Skeletal muscle tissue (tissue), 4 donors: ENCODE data around the gene NME3. TPM values are rescaled to one million over a fixed set of nuclear protein-coding genes. Genes with fewer than 3 reads are reported as not detected.

Source experiments
- H3K27ac ChIP-seq: one replicate; pipeline ENCODE4 v1.7.0; 2013; ENCODE audit warnings: mild to moderate bottlenecking, low read depth, low read length, inconsistent platforms
- H3K27me3 ChIP-seq, 3 donors: one replicate each; pipeline ENCODE4 v1.7.0; 2013; ENCODE audit warnings: low read length in 3 of 3; ENCODE audit not compliant: control insufficient read depth in 3 of 3, insufficient read depth in 3 of 3
- H3K36me3 ChIP-seq, 3 donors: one replicate each; pipeline ENCODE4 v1.7.0; 2013; ENCODE audit warnings: low read length in 3 of 3; ENCODE audit not compliant: control insufficient read depth in 3 of 3, insufficient read depth in 3 of 3
- H3K4me1 ChIP-seq, 3 donors: one replicate each; pipeline ENCODE4 v1.7.0; 2013; ENCODE audit warnings: low read length in 3 of 3, mild to moderate bottlenecking in 3 of 3; ENCODE audit not compliant: control insufficient read depth in 3 of 3, insufficient read depth in 3 of 3
- H3K4me3 ChIP-seq, 3 donors: one replicate each; pipeline ENCODE4 v1.7.0; 2013; ENCODE audit warnings: low read length in 3 of 3
- H3K9ac ChIP-seq, 3 donors: one replicate each; pipeline ENCODE4 v1.7.0; 2013; ENCODE audit warnings: low read length in 3 of 3, mild to moderate bottlenecking in 3 of 3, moderate library complexity in 2 of 3, low read depth in 1 of 3
- H3K9me3 ChIP-seq, 3 donors: one replicate each; pipeline ENCODE4 v1.7.0; 2013; ENCODE audit warnings: low read length in 3 of 3; ENCODE audit not compliant: control insufficient read depth in 3 of 3
- total RNA-seq: library from RNA; depleted of rRNA; stranded (reverse); fragments of >200 nt; gene quantifications from one replicate; pipeline ENCODE4 v1.2.3, GENCODE V29; 2014
- donor health status: Osteomylitis.

Gene NME3
- total RNA-seq, 1 donor from 2014 or later = 20.4 TPM

DNA sequence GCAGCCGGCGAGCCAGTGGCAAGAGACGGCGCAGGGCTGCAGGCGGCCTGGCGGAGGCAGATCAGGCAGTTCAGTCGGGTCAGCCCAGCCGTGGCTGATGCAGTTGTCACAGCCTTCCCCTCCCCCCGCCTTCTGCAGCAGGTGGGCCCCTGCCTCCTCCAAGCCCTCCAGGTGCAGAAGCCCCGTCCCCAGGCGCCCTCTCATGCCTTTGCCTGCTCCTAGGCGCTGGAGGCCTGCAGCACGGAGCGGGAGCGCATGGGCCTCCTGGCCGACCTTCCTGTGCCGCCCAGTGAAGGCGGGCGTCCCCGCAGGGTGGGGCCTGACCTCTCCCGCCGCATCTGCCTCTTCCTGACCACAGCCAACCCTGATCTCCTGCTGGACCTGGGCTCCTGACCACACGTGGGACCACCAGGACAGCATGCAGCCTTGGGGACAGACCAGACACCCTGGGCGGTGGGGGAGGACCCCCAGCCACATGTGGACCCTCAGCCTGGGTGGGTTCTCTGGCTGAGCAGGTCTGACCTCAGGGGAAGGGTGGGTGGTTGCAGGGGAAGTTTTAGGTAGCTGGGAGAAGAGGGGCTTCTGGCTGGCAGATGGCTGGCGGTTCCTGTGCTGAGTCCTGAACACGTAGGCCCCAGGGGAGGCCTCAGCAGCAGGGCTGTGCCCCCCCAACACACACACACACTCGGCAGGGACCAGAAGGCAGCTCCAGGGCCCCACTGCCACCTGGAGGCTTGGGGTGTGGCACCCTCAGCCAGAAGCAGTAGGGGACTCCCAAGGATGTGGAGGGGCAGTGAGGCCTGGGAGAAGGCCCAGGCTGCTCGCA lies 4.7 kb upstream of the NME3 start:
- peaks cover 33 to 57% (median 43%) of the 10 kb centered on the region in 3 donors for H3K4me1 ChIP-seq
- H3K27me3 ChIP-seq = no peaks in the 10 kb centered on the region
- H3K27ac ChIP-seq = no peak overlapping the region
- H3K9ac ChIP-seq = no peak overlapping the region
- H3K9me3 ChIP-seq = no peaks in the 10 kb centered on the region
- H3K36me3 ChIP-seq = peaks cover 34 to 57% (median 39%) of the 10 kb centered on the region in 3 donors
- no peak overlapping the region for H3K4me3 ChIP-seq

DNA sequence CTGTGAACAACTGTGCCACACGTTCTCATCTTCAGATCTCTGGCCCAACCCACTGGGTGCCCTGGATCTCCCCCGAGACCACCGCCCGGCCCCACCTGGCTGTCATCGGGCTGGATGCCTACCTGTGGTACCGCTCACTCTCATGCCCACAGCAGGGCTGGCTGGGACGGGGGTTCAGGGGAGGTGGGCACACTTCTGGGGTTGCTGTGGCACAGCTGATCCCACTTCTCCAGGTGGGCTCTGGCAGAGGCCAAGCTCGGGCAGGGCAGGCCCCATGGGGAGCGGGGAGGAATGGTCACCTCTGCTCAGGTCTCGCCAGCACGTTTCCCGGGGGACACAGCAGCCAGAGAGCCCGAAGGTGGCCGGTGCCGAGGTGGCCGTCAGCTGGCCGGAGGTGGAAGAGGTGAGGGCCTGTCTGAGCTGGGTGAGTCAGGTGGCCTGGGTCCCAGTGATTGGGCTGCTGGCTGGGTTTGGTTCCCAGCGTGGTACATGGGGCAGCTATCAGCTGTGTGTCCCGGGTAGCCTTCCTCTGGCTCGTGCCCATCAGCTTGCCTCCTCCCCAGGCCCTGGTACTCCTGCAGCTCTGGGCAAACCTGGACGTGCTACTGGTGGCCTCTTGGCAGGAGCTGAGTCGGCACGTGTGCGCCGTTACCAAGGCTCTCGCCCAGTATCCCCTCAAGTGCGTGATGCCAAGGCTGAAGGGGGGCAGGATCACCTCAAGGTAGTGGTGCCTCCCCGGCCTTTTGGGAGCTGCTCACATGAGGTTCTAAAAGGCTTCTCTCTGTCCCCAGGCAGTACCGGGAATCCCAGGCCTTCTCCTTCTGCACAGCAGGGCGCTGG lies 3.9 kb upstream of the NME3 start:
- H3K9ac ChIP-seq = peak overlapping the region in 2 of 3 donors; percentile 82 to 95
- no peaks in the 10 kb centered on the region for H3K27me3 ChIP-seq
- peaks cover 31 to 56% (median 40%) of the 10 kb centered on the region in 3 donors for H3K4me1 ChIP-seq
- H3K9me3 ChIP-seq = no peaks in the 10 kb centered on the region
- H3K36me3 ChIP-seq = peaks cover 26 to 50% (median 39%) of the 10 kb centered on the region in 3 donors
- H3K4me3 ChIP-seq = no peak overlapping the region
- H3K27ac ChIP-seq = no peak overlapping the region

DNA sequence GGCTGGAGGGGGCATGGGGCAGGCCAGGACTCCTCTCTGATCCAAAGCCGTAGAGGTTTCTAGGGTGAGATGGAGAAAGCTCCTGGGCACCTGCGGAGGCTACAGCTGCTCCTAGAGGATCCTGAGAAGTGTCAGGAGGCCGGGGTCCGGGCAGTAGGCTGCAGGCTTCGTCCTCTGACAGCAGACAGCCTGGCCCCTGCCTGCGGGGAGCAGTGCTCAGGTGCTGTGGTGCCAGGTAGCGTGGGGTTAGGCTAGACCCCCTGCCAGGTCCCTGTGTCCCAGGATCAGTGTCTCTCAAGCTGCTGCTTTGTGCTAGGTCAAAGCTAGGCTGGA lies 3.1 kb upstream of the NME3 start:
- Histone ChIP-seq H3K27me3 (no peaks in the 10 kb centered on the region), H3K27ac (peak overlapping the region; percentile 81), H3K4me1 (peaks cover 29 to 55% (median 37%) of the 10 kb centered on the region in 3 donors), H3K9me3 (no peaks in the 10 kb centered on the region), H3K4me3 (peak overlapping the region; percentile 14 to 35 (median 31)), H3K36me3 (peaks cover 21 to 42% (median 33%) of the 10 kb centered on the region in 3 donors), H3K9ac (peak overlapping the region in 2 of 3 donors; percentile 82 to 95)

DNA sequence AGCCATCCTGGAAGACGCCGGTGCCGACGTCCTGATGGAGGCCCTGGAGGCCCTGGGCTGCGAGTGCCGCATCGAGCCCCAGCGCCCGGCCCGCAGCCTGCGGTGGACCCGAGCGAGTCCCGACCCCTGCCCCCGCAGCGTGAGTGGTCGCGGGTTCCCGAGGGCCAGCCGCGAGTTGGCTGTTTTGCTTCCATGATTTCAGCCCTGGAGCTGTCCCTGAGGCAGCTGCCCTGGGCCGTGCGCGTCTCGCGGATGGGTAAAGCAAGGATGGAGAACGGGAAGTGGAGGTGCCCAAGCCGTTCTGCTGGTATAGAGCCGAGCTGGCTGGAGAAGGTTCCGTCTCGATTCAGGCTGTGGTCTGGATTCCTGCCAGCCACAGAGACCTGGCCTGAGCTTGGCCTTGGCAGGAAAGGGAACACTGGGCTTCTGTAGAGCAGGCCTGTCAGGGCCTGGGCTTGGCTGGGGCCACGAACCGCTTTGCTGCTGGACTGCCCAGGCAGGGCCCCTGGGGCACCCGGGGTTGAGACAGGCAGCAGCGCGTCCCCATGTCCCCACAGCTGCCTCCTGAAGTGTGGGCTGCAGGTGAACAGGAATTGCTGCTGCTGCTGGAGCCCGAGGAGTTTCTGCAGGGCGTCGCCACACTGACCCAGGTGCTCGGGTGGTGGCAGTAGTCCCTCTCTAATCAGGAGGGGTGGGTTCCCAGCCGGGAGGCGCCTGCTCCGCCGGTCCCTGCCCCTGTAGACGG lies 2.5 kb upstream of the NME3 start:
- Histone ChIP-seq H3K9me3 (no peaks in the 10 kb centered on the region), H3K27me3 (no peaks in the 10 kb centered on the region), H3K27ac (peak overlapping the region; percentile 81), H3K9ac (peak overlapping the region; percentile 82 to 95 (median 83)), H3K4me1 (peaks cover 29 to 51% (median 37%) of the 10 kb centered on the region in 3 donors), H3K4me3 (peak overlapping the region; percentile 69 to 90 (median 90)), H3K36me3 (peaks cover 16 to 41% (median 33%) of the 10 kb centered on the region in 3 donors)

DNA sequence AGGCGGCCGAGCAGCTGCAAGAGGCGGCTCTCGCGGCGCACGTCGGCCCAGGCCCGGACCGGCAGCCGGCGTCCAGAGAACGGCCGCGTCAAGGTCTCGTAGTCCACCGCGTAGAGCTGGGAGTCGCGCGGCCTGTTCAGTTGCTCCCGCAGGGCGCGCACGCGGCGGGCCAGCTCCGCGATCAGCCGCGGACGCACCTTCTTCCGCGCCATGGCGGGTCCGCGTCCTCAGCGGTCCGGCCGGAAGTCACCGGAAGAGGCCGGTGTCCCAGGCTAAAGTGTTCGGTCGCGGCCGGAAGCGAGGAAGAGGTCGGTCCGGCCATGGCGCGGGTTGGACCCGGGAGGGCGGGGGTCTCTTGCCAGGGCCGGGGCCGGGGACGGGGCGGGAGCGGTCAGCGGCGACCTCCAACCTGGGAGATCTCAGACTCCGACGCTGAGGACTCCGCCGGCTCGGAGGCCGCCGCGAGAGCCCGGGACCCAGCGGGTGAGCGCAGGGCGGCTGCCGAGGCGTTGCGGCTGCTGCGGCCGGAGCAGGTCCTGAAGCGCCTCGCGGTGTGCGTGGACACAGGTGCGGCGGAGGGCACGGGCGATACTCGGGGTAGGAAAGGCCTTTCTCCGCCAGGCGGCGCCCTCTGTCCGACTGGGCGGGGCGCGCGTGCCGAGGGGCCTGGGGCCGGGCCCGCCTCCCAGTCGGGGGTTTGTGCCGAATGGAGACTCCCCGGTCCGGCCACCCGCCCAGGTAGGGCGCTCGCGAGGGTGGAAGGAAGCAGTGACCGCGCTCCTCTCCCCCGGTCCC lies 1.8 kb upstream of the NME3 start, which contains the start of gene MRPS34:
TSS of gene MRPS34 (minus strand) at position 227 of the 795 bp plus-strand sequence. CDS start at position 212, 15 bp downstream.
- H3K4me1 ChIP-seq = peaks cover 29 to 49% (median 37%) of the 10 kb centered on the region in 3 donors
- no peaks in the 10 kb centered on the region for H3K27me3 ChIP-seq
- H3K9ac ChIP-seq = peak within 1 kb of the TSS; percentile 82 to 95 (median 83)
- peak within 1 kb of the TSS; percentile 81 for H3K27ac ChIP-seq
- H3K36me3 ChIP-seq = peaks cover 19 to 40% (median 31%) of the 10 kb centered on the region in 3 donors
- H3K4me3 ChIP-seq = peak within 1 kb of the TSS; percentile 69 to 90 (median 90)
- no peaks in the 10 kb centered on the region for H3K9me3 ChIP-seq

DNA sequence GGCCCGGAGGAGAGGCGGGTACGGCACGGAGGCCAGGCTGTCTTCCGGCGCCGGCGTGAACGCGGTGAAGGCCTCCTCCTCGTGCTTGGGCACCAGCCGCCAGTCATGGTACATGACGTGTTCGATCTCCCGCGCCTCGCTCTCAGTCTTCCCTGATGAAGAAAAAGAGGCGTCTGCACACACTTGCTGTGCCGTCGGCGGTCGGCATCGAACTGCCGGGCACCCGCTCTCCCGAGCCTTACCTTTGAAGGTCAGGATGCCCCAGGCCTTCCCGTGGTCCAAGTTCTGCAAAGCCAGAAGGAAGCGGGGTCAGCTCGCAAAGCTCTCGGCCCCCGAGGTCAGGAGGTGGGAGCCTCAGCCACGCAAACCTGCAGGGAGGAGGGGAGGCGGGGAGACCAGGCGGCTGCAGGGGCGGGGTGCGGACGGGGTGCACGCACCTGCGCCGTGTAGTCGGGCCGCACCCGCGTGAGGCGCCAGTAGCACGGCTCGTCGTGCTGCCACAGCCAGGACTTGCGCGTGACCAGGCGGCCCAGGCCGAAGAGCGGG lies 1.1 kb upstream of the NME3 start, which contains the start of gene EME2:
TSS of gene EME2 (plus strand) at position 449 of the 546 bp plus-strand sequence. CDS start 418 bp downstream, outside the sequence.
- Histone ChIP-seq H3K27me3 (no peaks in the 10 kb centered on the region), H3K9me3 (no peaks in the 10 kb centered on the region), H3K36me3 (peaks cover 22 to 40% (median 30%) of the 10 kb centered on the region in 3 donors), H3K4me1 (peaks cover 29 to 49% (median 37%) of the 10 kb centered on the region in 3 donors), H3K9ac (peak within 1 kb of the TSS; percentile 82 to 95 (median 83)), H3K4me3 (peak within 1 kb of the TSS; percentile 69 to 90 (median 90)), H3K27ac (peak within 1 kb of the TSS; percentile 81)

DNA sequence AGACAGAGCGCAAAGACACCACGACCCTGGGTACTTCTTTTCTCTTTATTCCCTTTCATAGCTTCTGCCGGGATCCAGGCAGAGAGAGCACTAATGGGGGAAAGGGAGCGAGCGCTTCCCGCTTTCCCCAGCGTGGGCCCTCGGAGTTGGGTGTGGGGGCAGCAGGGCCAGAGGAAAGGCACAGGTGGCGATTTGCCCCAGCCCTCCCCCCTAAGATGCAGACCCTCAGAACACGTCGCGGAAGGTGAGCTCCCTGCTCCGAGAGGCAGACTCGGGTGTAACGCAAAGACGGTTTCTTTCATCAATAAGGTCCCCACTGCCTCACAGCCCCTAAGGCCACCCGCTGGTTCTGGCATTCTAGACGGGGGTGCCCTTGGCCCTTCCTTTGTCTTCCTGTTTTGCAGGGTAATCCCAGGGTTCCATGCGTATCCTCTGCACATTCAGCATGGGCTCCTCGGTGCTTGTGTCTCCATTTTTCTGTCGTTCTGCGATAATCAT lies 570 bp upstream of the NME3 start:
- peak overlapping the region; percentile 74 to 95 (median 83) for H3K9ac ChIP-seq
- H3K27me3 ChIP-seq = no peaks in the 10 kb centered on the region
- no peaks in the 10 kb centered on the region for H3K9me3 ChIP-seq
- peak overlapping the region; percentile 30 for H3K27ac ChIP-seq
- peaks cover 29 to 49% (median 37%) of the 10 kb centered on the region in 3 donors for H3K4me1 ChIP-seq
- peaks cover 26 to 37% (median 30%) of the 10 kb centered on the region in 3 donors for H3K36me3 ChIP-seq
- peak overlapping the region; percentile 67 to 90 (median 90) for H3K4me3 ChIP-seq

DNA sequence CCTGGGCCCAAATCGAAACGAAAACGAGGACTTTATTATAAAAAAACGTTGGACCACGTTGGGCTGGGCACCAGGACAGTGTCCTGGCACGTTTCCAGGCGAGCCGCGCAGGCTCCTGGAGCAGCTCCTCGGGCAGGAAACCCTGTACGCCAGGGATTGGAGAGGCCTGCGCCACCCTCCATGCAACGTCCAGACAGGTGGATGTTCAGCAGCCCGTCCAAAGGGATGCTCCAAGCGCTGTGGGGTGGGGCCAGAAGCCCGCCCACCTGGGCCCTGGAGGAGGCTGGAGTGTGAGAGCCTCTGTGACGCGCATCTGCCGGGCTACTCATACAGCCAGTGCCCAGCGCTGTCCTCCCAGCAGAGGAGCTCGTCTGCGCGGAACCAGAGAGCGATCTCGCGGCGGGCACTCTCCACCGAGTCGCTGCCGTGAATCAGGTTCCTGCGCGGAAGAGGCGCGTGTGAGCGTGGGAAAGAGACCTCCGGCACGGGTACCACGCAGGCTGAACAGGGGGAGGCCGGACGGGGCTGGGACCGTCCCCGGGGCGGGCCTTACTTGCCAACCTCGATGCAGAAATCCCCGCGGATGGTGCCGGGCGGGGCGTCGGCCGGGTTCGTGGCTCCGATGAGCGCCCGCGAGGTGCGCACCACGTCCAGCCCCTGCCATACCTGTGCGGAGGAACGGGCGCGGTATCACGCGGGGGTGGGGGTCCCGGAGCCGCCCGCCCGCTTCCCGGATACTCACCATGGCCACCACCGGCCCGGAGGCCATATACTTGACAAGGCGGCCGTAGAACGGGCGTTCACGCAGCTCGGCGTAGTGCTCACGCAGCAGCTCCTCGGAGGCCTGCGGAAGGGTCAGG lies 785 bp downstream of the NME3 start:
- Histone ChIP-seq H3K4me3 (peak overlapping the region; percentile 66 to 90 (median 90)), H3K4me1 (peaks cover 29 to 47% (median 37%) of the 10 kb centered on the region in 3 donors), H3K9me3 (no peaks in the 10 kb centered on the region), H3K27me3 (no peaks in the 10 kb centered on the region), H3K36me3 (peaks cover 27 to 34% (median 32%) of the 10 kb centered on the region in 3 donors), H3K9ac (peak overlapping the region; percentile 70 to 95 (median 70)), H3K27ac (peak overlapping the region; percentile 30)
